GM19025 (cell line): ENCODE results near the gene DNLZ.

ENCODE experiments used
- ATAC-seq: cut with Tn5 transposase; IDR thresholded peaks from one replicate; pipeline ENCODE4 v1.9.1; 2021; ENCODE audit warnings: mild to moderate bottlenecking, low read depth, moderate library complexity; ENCODE audit not compliant: unreplicated experiment

Gene DNLZ

GRCh38 chr9:136397643-136398042, 34.1 kb upstream of the DNLZ start:
- ATAC-seq: no peak

GRCh38 chr9:136396219-136396515, 32.6 kb upstream of the DNLZ start:
- no peak for ATAC-seq

- ATAC-seq: no peak
Observed at GRCh38 chr9:136395345-136396218, 32.0 kb upstream of the DNLZ start.

DNA sequence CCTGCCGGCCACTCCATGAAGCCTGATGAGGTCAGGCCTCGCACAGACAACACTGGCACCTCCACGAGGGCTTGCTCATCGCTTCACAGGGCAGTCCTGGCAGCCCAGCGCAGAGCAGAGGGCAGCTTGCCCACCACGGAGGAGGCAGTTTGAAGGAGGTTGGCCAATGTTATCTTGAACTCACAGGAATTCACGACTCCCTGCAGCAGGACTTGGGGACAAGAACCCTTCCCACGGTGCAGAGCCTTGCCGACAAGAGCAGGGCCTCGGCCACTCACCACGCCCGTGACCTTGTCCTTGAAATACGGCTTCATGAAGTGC, 31.4 kb upstream of the DNLZ start:
- ATAC-seq: no peak

DNA sequence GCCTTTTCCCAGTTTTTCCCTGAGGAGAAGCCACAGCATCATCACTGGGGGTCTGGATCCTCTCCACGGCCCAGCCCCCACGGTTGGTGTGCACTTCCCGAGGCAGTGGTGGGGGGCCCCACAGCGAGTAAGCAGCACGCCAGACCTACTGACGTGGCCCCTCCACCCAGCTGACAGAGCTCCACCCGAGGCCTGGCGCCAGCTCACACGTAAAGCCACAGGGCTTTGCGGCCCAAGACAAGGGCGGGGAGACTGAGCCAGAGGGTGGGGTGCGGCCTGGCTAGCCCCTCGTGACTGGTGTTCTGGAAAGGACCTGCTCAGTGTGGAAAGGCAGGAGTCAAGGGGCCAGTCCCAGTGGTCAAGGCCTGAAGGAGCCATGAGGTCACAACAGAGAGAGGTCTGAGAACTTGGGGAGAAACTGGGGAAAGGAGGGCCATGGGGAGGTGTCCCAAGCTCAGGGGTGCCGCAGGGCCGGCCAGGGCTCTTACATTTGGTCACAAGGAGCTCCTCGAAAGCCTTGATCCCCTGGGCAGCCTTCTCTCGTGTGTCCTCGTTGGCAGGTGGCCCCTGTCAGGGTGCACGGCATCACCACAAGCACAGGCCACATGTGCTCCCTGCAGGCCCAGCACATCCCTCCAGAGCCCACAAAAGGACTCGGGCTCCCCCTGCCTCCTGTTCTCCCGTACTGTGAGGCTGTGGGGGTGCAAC, 30.9 kb upstream of the DNLZ start:
- no peak for ATAC-seq

GRCh38 chr9:136393531-136393930, 30.0 kb upstream of the DNLZ start:
- no peak for ATAC-seq

- no peak for ATAC-seq
Observed at GRCh38 chr9:136392538-136393449, 29.2 kb upstream of the DNLZ start.

DNA sequence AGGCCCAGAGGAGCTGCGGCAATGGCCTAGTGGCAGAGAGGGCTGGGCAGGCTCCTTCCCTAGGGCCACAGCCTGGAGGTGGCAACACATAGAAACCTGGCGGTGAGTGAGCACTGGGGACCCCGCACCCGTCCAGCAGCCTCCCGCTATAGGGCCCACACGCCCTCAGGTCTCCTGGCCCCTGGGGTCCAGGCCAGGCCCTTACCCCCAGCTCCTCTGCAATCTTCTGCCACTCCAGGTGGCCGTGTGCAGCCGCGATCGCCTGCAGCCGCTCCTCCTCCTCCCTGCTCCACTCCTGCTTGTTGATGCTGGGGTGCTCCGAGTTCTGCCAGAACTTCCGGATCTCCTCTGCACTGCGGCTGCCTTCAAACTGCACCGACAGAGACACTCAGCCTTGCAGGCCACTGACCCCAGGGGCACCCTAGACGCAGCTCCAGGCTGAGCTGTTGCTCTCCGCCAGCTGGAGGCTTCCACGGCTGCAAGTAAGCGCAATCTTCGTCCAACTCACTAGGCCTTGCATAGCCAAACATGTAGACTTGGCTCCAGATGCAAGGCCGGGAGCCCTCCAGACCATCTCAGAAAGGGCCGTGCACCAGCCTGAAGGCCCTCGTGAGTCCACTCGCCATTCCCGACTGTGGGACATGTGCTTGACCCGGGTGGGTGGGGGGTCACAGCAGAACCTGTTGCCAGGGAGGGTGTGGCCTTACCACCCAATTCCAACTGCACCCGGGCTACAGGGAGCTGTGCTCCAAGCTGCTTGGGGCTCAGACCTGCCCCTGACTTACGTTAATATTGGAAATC, 28.4 kb upstream of the DNLZ start:
- no peak for ATAC-seq

GRCh38 chr9:136389396-136389795, 25.9 kb upstream of the DNLZ start:
- ATAC-seq: no peak

- ATAC-seq: no peak
Observed at GRCh38 chr9:136387217-136387616, 23.7 kb upstream of the DNLZ start.

DNA sequence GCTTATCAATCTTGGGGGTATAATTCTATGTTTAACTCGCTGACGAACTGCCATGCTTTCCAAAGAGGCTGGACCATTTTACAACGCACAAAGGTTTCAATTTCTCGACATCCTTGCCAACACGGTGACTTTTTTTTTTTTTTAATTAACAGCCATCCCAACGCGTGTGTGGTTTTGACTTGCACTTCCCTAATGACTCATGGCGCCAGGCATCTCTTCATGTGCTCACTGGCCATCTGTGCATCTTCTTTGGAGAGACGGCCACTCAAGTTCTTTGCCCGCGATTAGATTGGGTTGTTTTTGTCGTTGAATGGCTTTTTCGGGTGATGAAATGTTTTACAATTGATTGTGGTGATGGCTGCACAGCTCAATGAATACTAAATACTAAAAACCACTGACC, 22.5 kb upstream of the DNLZ start:
- ATAC-seq: no peak

GRCh38 chr9:136385015-136385414, 21.5 kb upstream of the DNLZ start:
- ATAC-seq: no peak

- no peak for ATAC-seq
Observed at GRCh38 chr9:136383436-136383835, 19.9 kb upstream of the DNLZ start.

DNA sequence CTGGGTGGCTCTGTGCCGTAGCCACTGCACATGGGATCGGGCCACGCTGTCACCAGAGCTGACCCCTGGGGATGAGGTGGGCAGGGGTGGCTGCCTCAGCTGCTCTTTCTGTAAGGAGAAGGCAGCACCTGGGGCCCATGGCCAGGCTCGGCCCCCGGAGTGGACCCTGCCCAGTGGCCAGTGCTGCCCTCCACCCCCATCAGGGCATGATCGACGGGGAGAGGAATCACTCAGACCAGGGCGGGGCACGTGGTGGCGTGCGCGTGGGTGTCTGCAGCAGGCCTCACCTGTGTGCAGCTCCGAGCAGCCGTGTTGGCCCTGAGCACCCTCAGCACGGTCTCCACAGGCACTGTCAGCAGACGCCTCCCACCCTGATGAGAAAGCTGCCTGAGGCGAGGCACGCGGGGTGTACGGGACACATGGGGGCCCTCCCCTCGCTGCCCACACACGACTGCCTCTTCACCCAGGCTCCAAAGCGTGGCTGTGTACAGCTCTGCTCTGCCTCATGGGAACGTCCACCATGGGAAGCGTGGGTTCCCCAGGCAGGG, 18.5 kb upstream of the DNLZ start:
- ATAC-seq: no peak

DNA sequence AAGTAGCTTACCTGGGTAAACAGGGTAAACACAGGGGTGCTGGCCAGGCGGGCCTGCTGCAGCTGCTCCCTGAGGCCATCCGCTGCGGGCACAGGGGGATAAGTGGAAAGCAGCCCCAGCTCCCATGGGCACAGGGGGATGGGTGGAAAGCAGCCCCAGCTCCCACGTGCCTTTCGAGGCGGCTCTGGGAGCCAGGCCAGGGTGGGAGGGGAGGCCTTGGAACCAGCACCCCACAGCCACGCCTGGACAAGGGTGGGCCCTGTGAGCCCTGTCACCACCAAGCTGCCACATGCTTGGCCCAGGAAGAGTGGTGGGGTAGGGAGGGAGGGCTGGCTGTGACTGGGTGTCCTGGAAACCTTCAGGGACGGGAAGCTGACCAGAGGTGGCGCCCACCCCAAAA, 17.8 kb upstream of the DNLZ start:
- no peak for ATAC-seq

DNA sequence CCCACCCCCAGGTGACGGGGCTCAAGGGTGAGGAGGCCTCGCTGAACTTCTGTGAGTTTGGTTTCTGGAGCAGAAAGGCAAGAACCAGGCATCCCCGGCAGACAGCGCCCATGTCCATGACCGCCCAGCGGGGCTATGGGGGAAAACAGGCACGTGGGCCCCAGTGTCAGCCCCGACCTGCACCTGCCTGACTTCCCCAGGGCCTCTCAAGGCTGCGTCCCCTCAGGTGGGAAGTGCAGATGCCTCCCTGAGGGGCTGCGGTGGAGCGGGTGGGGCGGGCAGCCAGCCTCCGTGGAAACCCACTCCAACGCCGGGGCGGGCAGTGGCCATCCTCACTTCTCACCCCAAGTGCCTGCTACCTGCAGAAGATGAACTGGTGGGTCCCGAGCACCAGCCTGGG, 16.8 kb upstream of the DNLZ start:
- ATAC-seq: no peak

DNA sequence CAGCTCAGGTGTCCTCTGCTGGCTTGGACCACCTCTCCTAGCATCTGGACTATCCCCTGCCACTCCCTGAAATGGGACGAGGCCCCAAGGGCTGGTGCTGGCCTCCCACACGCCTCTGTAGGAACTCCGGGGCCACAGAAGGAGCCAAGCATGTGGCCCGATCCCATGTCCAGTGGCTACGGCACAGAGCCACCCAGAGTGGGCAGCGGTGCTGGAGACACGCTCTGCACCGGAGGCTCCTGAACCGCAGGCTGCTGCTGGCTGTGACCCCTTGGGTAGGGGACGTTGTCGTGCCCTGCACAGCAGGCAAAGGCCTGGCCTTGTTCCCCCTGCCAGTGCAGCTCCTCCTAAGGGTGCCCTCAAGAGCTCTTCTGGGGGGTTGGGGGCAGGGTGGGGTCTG, 16.3 kb upstream of the DNLZ start:
- ATAC-seq: no peak

GRCh38 chr9:136379401-136379800, 15.9 kb upstream of the DNLZ start:
- no peak for ATAC-seq

- no peak for ATAC-seq
Observed at GRCh38 chr9:136379003-136379287, 15.4 kb upstream of the DNLZ start.

- no peak for ATAC-seq
Observed at GRCh38 chr9:136378170-136379002, 14.8 kb upstream of the DNLZ start.
